Keratinocyte (primary cell): ENCODE results near the gene CREB5. TPM values are rescaled to one million over a fixed set of nuclear protein-coding genes. Genes with fewer than 3 reads are reported as not detected.

ENCODE experiments used
- DNase-seq: peaks from one replicate; pipeline ENCODE4 v3.0.0-alpha.2; 2011; ENCODE audit warnings: low read depth, missing footprints, low spot score
- FAIRE-seq: peaks from 2 replicates; lab custom pipeline; 2011; peaks lifted over from hg19 to GRCh38; lab: Jason Lieb, UNC
- H2AFZ ChIP-seq: 2 replicates; pipeline ENCODE4 v1.6.0; 2012; ENCODE audit warnings: low read length, control low read depth, inconsistent platforms; ENCODE audit not compliant: control insufficient read depth
- H3K27ac ChIP-seq: 2 replicates; pipeline ENCODE4 v1.5.1; 2011; ENCODE audit warnings: low read length; ENCODE audit not compliant: control insufficient read depth, insufficient read depth
- H3K27me3 ChIP-seq: 3 replicates; pipeline ENCODE4 v1.6.0; 2011; ENCODE audit warnings: low read length; ENCODE audit not compliant: control insufficient read depth, insufficient read depth; ENCODE audit errors: extremely low read depth
- H3K36me3 ChIP-seq, 2 experiments: 2 replicates in 1 of 2; 3 replicates in 1 of 2; pipeline ENCODE4 v1.5.1; 2011; ENCODE audit warnings: low read length in 2 of 2, mild to moderate bottlenecking in 1 of 2; ENCODE audit not compliant: control insufficient read depth in 2 of 2, insufficient read depth in 2 of 2; ENCODE audit errors: extremely low read depth in 1 of 2
- H3K4me1 ChIP-seq: 3 replicates; pipeline ENCODE4 v1.5.1; 2011; ENCODE audit warnings: low read length; ENCODE audit not compliant: control insufficient read depth, insufficient read depth; ENCODE audit errors: extremely low read depth
- H3K4me2 ChIP-seq: 3 replicates; pipeline ENCODE4 v1.6.0; 2011; ENCODE audit warnings: low read depth, low read length; ENCODE audit not compliant: control insufficient read depth, insufficient read depth; ENCODE audit errors: extremely low read depth
- H3K4me3 ChIP-seq, 3 experiments: fragments of 200-600 bp in 1 of 3; sonication (generic) in 1 of 3; 2 replicates in 2 of 3; 3 replicates in 1 of 3; pipeline ENCODE4 v1.5.1; 2011 to 2016; ENCODE audit warnings: low read length in 3 of 3, mild to moderate bottlenecking in 3 of 3, control low read depth in 2 of 3, inconsistent platforms in 1 of 3, low read depth in 1 of 3, mixed read lengths in 1 of 3, mixed run types in 1 of 3, moderate library complexity in 1 of 3; ENCODE audit not compliant: control insufficient read depth in 2 of 3, insufficient read depth in 2 of 3; ENCODE audit errors: extremely low read depth in 1 of 3
- H3K79me2 ChIP-seq: 2 replicates; pipeline ENCODE4 v1.6.0; 2012; ENCODE audit warnings: low read length; ENCODE audit not compliant: control insufficient read depth, insufficient read depth
- H3K9ac ChIP-seq: 3 replicates; pipeline ENCODE4 v1.6.0; 2011; ENCODE audit warnings: low read length; ENCODE audit not compliant: control insufficient read depth, insufficient read depth; ENCODE audit errors: extremely low read depth
- H3K9me1 ChIP-seq: 3 replicates; pipeline ENCODE4 v1.6.0; 2011; ENCODE audit warnings: low read length; ENCODE audit not compliant: control insufficient read depth, insufficient read depth; ENCODE audit errors: extremely low read depth
- H3K9me3 ChIP-seq: 2 replicates; pipeline ENCODE4 v1.5.1; 2012; ENCODE audit warnings: low read depth, low read length; ENCODE audit not compliant: control insufficient read depth
- H4K20me1 ChIP-seq: 3 replicates; pipeline ENCODE4 v1.6.0; 2011; ENCODE audit warnings: low read length; ENCODE audit not compliant: control insufficient read depth, insufficient read depth; ENCODE audit errors: extremely low read depth
- CTCF ChIP-seq, 3 experiments: IDR thresholded peaks in 1 of 3; conservative IDR thresholded peaks in 1 of 3; optimal IDR thresholded peaks in 1 of 3; 2 replicates in 2 of 3; 3 replicates in 1 of 3; pipeline versions ENCODE3 to v1.5.1; 2011; ENCODE audit warnings: low read length in 3 of 3, mild to moderate bottlenecking in 3 of 3, moderate library complexity in 2 of 3, control low read depth in 1 of 3, inconsistent platforms in 1 of 3; ENCODE audit not compliant: insufficient read depth in 2 of 3; ENCODE audit errors: extremely low read depth in 1 of 3
- EZH2 ChIP-seq: IDR thresholded peaks from one replicate; pipeline ENCODE4 v1.6.1; 2012; ENCODE audit warnings: inconsistent platforms, mild to moderate bottlenecking, low read length, moderate library complexity
- dilution Hi-C: fragments of 300-500 bp; cut with MboI; formaldehyde crosslinking; loops from one replicate; pipeline ENCODE4 v1.7.0; 2020; ENCODE audit warnings: low sequenced_read_pairs; ENCODE audit not compliant: extremely low pct_ligation_motif_present
- polyA plus RNA-seq, 5 experiments: library from polyadenylated mRNA; depleted of rRNA in 3 of 5; stranded (reverse) in 3 of 5; stranded (forward) in 1 of 5; unstranded in 1 of 5; fragments of >200 nt; gene quantifications; 1 replicate in 1 of 5; 2 replicates in 3 of 5; 3 replicates in 1 of 5; pipeline versions ENCODE4 v1.2.1 to v1.2.3, GENCODE V29; 2011 to 2012; ENCODE audit warnings: missing spikeins in 2 of 5, low read depth in 1 of 5, low replicate concordance in 1 of 5

Gene CREB5
- polyA plus RNA-seq, 1 donor (not counting 4 experiments of a cell fraction or from before 2014, with no cell fraction given): 7.9 TPM

- Histone ChIP-seq H3K4me3 (no peak overlapping the region), H3K36me3 (no peaks in the 10 kb centered on the region), H3K27me3 (no peaks in the 10 kb centered on the region), H3K4me1 (no peaks in the 10 kb centered on the region), H3K9me1 (no peaks in the 10 kb centered on the region), H3K79me2 (no peaks in the 10 kb centered on the region), H3K27ac (no peak overlapping the region), H2AFZ (no peak overlapping the region), H3K9ac (no peak overlapping the region), H4K20me1 (no peaks in the 10 kb centered on the region), H3K9me3 (no peaks in the 10 kb centered on the region), H3K4me2 (no peak overlapping the region)
- TF ChIP-seq CTCF (optimal IDR thresholded peaks at IDR 0.05 in 1 of 3, IDR thresholded peaks at IDR 0.05 in 1 of 3, conservative IDR thresholded peaks at IDR 0.05 in 1 of 3; ENCODE audit: extremely low read depth in 1 of 3, insufficient read depth in 2 of 3, low read length in 3 of 3) (no peak), EZH2 (no peak)
- dilution Hi-C loops: no loop called here
- FAIRE-seq (peak; percentile 57), DNase-seq (no peak)
These were observed 356.3 kb downstream of the CREB5 start for GRCh38 chr7:28768577-28769147.

- Histone ChIP-seq H3K36me3 (no peaks in the 10 kb centered on the region), H3K4me2 (no peak overlapping the region), H3K4me3 (no peak overlapping the region), H4K20me1 (no peaks in the 10 kb centered on the region), H2AFZ (no peak overlapping the region), H3K9me3 (no peaks in the 10 kb centered on the region), H3K27ac (no peak overlapping the region), H3K9me1 (no peaks in the 10 kb centered on the region), H3K79me2 (no peaks in the 10 kb centered on the region), H3K4me1 (no peaks in the 10 kb centered on the region), H3K27me3 (no peaks in the 10 kb centered on the region), H3K9ac (no peak overlapping the region)
- TF ChIP-seq CTCF (optimal IDR thresholded peaks at IDR 0.05 in 1 of 3, IDR thresholded peaks at IDR 0.05 in 1 of 3, conservative IDR thresholded peaks at IDR 0.05 in 1 of 3; ENCODE audit: extremely low read depth in 1 of 3, insufficient read depth in 2 of 3, low read length in 3 of 3) (no peak), EZH2 (no peak)
- DNase-seq: no peak
- dilution Hi-C loops: no loop called here
- no peak for FAIRE-seq
These were observed 359.7 kb downstream of the CREB5 start for GRCh38 chr7:28771906-28772622.
